ENCODE measurements around the gene GXYLT2.
A peak's percentile ranks its signal among the peaks of the same experiment; 100 is the strongest.

GXYLT2 gene

DNA sequence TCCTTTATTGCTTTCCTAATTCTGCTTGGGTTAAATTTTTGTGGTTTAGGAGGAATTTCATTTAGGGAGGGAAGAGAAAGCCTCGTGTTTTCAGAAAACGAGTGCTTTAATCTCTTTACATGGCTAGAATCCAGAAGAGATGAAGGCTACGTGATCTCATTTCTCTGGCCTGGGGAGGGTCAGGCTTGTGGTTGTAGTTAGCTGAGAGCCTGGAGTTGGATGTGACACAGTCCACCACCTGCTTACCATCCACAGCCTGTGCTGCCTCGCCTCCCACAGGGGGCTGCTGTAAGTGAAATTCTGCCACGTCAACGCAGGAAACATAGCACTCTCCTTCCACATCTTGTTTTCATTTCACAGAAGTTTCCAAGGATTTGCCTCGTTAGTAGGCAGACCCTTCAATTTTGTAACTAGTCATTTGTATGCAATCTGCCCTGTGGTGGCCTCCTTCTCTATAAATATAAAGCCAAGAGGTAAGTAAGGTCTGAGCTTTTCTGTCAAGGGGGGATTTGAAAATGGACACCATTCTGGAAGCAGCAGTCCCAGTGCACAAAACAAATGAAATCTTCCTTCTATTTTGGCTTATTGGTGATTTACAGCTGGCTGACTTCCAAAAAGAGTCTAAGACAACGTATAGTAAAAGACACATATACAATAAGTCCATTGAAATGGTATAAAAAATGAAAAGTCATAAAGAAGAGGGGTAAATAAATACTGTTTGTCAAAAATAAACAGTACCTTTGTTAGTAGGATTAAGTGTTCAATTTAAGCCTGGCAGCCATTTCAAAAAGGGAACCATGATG, 3.4 kb downstream of the GXYLT2 start:
- peak; percentile 99 for DNase-seq (ENCODE audit: low read depth)
- peak overlapping the region; percentile 2 for H3K4me3 ChIP-seq (ENCODE audit: low read depth, low read length)

DNA sequence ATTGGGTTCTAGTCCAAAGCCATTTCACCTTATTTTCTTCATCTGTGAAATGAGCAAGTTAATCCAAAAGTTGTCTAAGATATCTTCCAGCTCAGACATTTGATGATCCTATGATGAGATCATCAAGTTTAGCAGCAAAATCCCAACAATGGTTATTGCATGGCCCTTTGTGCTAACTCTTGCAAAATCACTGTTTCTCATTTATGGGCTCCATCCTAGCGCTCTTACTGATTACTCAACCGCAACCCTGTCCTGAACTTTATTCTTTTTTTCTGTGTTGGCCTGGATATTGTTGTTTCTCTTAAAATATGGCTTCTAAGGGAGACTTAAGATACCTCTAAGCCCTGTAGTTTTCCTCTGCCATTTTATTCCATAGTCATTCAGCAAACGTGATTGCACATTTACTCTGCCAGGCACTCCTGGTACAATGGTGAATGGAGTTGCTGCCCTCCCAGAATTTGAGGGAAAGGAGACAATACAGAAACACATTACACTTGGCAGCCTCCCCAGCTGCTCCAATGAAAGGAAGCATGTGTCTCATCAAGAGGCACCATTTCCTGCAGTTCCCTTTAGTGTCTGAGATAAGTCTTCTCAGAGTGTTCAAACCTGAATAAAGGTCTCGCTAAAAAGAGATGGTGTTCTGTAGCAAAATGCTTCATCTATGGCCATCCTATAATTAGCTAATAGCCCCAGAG, 4.4 kb downstream of the GXYLT2 start:
- DNase-seq (ENCODE audit: low read depth), result peak; percentile 90
- H3K4me3 ChIP-seq (ENCODE audit: low read depth, low read length), result no peak overlapping the region

DNA sequence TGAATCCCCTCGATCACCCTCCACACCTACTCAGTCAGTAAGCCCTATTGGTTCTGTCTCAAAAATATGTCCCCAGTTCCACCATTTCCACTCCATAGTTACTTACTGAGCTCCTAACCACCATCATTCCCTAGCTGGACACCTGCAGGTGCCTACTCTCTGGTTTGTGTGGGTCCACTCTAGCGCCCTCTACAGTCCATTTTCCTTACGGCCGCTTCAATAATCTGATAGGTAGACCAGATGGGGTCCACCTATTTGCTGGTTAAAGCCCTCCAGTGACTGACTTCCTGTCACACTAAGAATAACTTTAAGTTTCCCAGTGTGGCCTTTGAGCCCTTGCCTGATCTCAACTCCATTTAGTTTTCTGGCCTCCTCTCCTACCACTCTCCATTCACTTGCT, 5.0 kb downstream of the GXYLT2 start:
- no peak overlapping the region for H3K4me3 ChIP-seq (ENCODE audit: low read depth, low read length)
- DNase-seq (ENCODE audit: low read depth), result no peak

DNA sequence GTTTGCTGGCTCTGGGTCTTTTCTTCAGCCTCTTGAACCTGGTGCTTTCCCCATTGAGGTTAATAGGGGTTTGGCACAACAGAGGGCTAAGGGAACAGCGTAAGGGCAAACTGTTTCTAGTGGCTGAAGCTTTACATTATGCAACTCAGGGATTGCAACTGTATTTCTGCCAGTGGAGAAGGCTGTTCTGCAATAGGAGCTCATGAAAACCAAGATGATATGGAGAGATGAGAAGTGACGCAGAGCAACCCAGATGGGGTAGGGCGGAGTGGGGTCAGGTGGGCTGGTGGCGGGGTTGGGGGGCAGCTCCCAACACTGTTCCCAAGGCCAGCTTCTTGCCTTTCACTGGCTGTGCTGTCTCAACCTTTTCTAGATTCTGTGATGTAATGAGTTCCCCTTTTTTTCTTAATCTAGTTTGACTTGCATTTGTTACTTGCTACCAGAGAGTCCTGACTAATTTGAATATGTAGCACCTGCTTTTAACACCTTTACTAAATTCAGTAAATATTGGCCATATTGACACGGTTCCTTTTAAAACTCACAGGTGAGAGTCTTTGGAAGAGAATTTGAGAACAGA, 7.2 kb downstream of the GXYLT2 start:
- no peak overlapping the region for H3K4me3 ChIP-seq (ENCODE audit: low read depth, low read length)
- DNase-seq (ENCODE audit: low read depth), result no peak

DNA sequence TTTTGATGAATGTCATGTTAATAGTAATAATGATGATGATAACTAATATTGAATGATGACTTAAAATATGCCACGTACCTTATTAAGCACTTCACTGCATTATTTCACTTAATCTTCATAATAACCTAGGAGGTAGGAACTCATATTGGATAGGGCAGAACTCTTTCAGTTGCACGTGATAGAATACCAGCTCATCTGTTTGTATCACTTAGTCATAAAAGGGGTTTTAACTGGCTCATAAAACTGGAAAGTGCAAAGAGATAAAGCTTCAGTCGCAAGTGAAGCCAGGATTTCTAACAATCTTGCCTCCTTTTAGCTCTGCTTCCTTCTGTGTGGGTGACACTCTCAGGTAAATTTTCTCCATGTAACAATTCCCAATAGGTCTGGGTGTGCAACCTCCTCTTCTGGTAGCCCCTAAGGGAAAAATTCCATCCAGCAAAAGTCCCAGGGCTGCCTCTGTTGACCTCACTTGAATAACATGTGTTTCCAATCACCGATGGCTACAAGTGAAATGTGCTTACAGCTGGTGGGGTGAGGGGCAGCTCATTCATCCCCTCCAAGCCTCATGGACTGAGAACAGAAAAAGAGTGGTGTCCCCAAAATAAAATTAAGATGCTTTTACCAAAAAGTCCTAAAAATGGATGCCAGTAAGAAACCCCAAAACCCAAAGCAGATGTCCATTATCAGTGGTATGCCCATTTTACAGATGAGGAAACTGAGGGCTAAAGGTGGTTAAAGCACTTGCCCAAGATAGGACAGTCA, 9.3 kb downstream of the GXYLT2 start:
- no peak overlapping the region for H3K4me3 ChIP-seq (ENCODE audit: low read depth, low read length)
- no peak for DNase-seq (ENCODE audit: low read depth)

DNA sequence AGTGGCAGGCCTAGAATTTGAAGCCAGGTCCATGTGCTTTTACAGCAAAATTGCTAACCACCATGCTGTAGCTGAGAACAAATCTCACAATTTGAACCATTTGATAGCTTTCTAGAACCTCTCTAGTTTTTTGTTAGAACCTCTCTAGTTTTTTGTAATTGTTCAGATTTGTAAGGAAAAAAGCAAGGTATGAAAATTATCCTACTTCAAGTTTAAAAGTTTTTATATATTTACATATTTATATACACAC, 9.8 kb downstream of the GXYLT2 start:
- DNase-seq (ENCODE audit: low read depth), result no peak
- no peak overlapping the region for H3K4me3 ChIP-seq (ENCODE audit: low read depth, low read length)

DNA sequence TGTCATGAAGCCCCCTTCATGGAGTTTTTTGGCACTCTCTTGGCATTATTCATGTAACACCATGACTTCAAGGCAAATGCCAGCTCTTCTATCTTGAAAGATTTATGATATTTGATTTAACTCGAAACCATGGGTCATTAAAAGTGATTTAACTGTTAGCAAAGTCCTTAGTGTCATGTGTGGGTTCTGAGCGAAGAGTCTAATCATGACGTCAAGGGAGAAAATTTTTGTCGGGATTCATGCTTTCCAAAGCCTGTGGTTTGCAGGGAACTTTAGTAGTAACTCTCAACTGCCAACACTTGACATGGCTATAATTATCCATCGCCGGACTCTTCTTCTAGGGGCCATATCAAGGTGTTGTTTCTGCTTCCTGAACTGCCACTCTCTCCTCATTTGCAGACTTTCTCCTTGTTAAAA, 11.5 kb downstream of the GXYLT2 start:
- no peak overlapping the region for H3K4me3 ChIP-seq (ENCODE audit: low read depth, low read length)
- no peak for DNase-seq (ENCODE audit: low read depth)

DNA sequence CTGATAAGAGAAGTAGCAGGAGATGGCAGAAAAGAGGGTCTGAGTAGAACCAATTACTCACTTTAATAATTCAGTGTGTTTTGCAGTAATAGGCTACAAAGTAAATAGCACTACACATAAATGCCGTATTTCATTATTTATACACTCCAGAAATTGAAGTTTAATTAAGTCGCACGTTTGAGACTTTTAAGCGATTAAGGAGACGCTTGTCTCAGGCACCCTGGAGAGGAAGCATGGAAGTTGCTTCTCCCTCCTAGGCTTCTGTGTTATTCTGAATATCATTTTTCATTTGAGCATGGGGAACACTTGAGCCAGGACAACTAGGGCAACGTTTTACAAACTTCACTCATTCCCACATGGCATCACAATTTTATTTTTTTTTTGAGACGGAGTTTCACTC, 12.2 kb downstream of the GXYLT2 start:
- no peak overlapping the region for H3K4me3 ChIP-seq (ENCODE audit: low read depth, low read length)
- no peak for DNase-seq (ENCODE audit: low read depth)

DNA sequence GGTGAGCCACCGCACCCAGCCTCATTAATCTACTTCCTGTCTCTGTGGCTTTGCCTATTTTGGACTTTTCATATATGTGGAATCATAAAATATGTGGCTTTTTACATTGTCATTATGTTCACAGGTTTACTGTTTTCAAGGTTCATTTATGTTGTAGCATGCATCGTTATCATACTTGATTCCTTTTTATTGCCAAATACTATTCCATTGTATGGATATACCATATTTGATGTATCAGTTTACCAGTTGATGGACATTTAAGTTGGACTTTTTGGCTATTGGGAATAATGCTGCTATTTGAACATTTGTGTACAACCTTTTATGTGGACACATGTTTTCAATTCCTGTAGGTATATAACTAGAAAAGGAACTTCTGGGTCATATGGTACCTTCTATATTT, 14.0 kb downstream of the GXYLT2 start:
- no peak overlapping the region for H3K4me3 ChIP-seq (ENCODE audit: low read depth, low read length)

DNA sequence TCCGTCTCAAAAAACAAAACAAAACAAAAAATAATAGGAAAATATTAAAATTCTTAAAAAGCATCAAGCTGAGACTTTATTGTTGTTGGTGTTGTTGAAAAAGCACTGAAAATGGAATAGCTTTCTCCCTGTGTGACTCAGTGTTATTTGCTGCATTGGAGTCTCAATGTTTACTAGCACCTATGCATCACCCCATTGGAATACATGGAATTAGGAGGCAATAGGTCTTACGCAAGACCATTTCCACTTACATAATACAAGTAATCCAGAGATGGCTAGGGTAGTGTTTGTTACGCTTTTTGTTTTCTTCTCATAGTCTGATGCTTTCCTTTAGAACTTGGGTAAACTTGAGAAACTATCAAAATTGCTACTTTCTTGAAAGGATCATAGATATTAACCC, 15.2 kb downstream of the GXYLT2 start:
- no peak overlapping the region for H3K4me3 ChIP-seq (ENCODE audit: low read depth, low read length)
- DNase-seq (ENCODE audit: low read depth), result no peak

More for the DNA sequence above, 14.0 kb downstream of the GXYLT2 start:
- no peak for DNase-seq (ENCODE audit: low read depth)

DNA sequence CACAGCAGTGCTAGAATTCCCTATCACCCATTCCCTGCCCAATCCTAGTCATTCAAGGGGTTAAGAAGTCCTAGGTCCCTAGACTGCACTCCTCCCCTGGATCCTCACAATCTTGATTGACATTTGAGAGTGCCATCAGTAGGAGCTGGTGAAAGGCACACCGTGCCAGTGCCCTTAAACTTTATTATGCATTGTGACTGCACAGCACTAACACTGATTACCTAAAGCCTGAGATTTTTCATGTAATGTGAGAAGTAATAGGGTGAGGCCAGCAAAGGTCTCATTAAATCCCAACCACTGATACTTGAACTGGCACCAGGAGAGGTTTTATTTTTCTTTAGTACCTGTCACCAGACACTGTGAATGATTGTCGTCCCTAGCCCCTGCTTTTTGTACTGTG, 16.3 kb downstream of the GXYLT2 start:
- H3K4me3 ChIP-seq (ENCODE audit: low read depth, low read length), result no peak overlapping the region
- no peak for DNase-seq (ENCODE audit: low read depth)

DNA sequence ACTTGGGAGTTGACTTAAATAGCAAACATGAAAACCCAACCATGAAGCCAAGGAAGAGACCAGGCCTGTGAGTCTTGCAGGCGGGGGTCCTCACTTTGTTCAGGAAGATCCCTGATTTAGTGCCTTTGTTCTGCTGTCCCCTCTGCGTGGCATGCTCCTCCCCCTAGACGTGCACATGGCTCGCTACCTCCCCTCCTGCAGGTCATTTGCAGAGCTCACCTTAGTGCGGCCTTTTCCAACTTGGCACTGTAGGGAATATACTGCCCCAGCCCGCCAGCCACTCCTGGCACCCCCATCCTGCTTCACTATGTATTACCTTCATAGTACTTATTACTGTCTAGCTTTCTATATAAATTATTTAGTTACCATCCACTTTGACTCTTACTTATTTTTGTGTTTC, 18.3 kb downstream of the GXYLT2 start:
- H3K4me3 ChIP-seq (ENCODE audit: low read depth, low read length), result no peak overlapping the region
- DNase-seq (ENCODE audit: low read depth), result no peak

DNA sequence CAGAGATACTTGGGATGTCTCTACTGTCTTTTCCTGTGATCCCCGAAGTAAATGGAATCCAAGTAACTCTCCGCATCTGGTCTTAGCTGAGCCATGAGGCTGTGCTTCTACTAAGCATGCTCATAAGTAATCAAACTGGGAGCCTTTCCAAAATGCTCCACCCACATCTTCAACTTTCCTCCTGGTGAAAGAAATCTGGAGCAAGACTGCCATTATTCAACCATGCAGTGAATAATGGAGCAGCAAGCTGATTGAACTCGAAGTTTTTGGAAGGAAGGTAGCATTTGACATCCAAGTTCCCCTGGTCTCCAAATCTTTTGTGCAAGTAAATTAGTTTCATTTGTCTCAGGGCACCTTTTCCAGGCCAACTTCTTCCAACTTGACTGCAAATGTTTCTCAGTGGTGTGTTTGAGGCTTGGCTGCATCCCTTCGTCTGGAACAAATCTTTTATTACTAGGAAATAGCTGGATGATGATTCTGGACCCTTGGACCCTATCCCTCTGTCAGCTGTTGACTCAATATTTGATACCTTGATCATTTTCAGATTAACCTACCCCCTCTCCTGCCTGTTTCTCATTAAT, 19.4 kb downstream of the GXYLT2 start:
- DNase-seq (ENCODE audit: low read depth), result peak; percentile 69
- H3K4me3 ChIP-seq (ENCODE audit: low read depth, low read length), result no peak overlapping the region

DNA sequence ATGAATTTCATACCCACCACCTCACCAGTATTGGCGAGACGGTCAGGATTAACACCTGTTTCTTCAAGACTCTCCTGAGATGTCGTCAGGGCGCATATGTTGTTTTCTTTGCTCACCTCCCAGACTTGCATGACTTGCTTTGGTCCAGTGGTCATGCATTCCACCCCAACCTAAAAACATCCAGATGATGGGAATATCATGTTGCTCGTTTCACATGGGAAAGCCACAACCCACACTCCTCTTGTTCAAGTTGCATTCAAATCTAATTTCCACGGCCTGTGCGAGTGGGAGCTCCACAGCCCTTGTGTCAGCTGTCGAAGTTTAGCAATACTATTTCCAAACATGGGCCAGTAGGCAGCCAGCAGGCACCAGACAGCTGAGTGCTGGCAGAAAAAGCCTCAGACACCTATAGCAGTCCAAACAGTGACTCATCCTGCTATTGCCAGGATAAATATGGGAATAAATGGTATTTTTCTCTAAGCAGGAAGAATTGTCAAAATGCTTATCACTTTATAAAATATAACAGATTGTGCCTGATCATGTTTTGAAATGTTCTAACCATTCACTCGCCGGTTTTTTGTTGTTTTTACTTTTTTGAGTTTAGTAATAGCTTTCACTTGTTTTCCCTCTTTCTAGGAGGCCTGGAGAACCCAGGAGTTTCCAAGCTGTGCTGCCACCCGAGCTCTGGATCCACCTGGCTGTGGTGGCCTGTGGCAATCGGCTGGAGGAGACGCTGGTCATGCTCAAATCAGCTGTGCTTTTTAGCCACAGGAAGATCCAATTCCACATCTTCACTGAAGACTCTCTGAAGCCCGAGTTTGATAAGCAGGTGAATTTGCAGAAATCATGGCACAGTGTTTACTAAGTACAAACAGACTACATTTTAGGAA, 20.1 kb downstream of the GXYLT2 start:
- DNase-seq (ENCODE audit: low read depth), result peak; percentile 85
- H3K4me3 ChIP-seq (ENCODE audit: low read depth, low read length), result no peak overlapping the region

DNA sequence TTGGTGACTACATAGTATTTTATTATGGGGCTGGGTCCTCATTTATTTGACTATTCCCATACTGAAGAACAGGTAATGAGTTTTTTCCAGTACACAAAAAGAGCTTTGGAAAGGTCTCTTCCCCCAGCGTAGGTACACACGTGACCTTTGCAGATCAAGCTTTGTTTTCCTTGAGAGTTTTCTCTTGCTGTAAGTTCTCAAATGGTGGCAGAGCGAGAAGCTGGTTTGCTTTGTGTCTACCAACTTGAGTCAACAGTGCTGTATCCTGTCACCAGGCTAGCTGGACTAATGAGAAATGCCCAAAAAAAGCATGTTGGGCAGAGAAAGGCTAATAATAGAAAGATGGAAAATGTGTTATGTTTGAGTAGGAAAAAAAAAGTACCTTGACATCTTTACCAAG, 21.7 kb downstream of the GXYLT2 start:
- DNase-seq (ENCODE audit: low read depth), result no peak
- H3K4me3 ChIP-seq (ENCODE audit: low read depth, low read length), result no peak overlapping the region

DNA sequence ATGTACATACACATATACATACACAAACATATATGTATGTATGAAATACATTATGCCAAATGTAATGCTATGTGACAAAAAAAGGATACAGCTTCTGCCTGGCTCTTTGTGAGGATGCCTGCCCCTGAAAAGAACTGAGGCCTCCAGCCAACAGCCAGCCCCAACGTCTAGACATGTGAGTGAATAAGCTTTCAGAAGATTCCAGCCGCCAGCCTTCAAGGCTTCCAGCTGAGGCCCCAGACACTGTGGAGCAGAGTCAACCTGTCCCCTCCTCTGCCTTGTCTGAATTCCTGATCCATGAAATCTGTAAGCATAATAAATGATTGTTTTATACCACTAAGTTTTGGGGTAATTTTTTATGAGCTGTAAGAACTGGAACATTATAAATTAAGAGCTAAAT, 24.7 kb downstream of the GXYLT2 start:
- DNase-seq (ENCODE audit: low read depth), result no peak
- H3K4me3 ChIP-seq (ENCODE audit: low read depth, low read length), result no peak overlapping the region

DNA sequence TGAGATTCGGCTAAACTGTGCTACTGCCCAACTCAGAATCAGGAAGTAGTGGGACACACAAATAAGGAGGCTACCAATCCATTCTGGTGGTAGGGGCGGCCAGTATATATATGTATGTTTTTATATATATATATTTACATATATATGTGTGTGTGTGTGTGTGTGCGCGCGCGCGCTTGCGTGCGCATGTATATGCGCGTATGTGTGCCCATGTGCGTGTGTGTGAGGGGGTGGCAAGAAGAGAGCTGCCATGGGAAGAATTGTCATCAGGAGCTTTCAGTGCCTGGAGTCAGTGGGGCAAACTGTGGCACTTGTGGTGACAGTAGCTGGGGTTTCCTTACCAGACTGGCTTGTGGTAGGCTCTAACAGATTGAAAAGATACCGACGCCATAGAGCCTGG, 26.5 kb downstream of the GXYLT2 start:
- no peak overlapping the region for H3K4me3 ChIP-seq (ENCODE audit: low read depth, low read length)
- no peak for DNase-seq (ENCODE audit: low read depth)

DNA sequence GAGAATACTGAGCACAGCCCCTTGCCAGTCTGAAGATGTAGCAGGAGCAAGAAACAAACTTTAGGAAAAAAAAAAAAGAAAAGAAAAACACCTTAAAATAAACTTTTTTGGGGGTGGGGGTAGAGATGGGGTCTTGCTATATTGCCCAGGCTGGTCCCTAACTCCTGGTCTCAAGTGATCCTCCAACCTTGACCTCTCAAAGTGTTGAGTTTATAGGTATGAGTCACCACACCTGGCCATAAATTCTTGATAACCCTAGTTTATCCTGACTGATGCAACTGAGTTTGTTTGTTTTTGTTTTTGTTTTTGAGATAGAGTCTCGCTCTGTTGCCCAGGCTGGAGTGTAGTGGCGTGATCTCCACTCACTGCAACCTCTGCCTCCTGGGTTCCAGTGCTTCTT, 28.4 kb downstream of the GXYLT2 start:
- no peak overlapping the region for H3K4me3 ChIP-seq (ENCODE audit: low read depth, low read length)
- no peak for DNase-seq (ENCODE audit: low read depth)

DNA sequence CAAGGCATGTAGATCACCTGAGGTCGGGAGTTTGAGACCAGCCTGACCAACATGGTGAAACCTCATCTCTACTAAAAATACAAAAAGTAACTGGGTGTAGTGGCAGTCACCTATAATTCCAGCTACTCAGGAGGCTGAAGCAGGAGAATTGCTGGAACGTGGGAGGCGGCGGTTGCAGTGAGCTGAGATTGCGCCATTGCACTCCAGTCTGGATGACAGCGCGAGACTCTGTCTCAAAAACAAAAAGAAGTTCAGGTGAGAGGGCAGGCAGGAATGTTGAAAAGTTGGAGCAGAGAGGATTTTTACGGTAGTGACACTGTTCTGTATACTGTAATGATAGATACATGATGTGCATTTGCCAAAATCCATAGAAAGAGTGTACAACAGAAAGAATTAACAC, 31.7 kb downstream of the GXYLT2 start:
- no peak for DNase-seq (ENCODE audit: low read depth)
- H3K4me3 ChIP-seq (ENCODE audit: low read depth, low read length), result no peak overlapping the region

Measured in skeletal muscle cell (primary cell).